GF-D8 (cell line): ENCODE results near the gene SPOCK3.

Experiments used
- DNase-seq: peaks from one replicate; lab custom pipeline; 2025; lab: John Stamatoyannopoulos, UW

SPOCK3 gene

GRCh38 chr4:167176723-167177367 is 57.4 kb downstream of the SPOCK3 start:
- DNase-seq: no peak

GRCh38 chr4:167171928-167172327 is 62.4 kb downstream of the SPOCK3 start:
- DNase-seq: no peak

- no peak for DNase-seq
Observed at GRCh38 chr4:167168611-167169010, 65.7 kb downstream of the SPOCK3 start.

GRCh38 chr4:167150587-167150986 is 83.7 kb downstream of the SPOCK3 start:
- DNase-seq: no peak

GRCh38 chr4:167144605-167145004 is 89.7 kb downstream of the SPOCK3 start:
- DNase-seq: no peak

GRCh38 chr4:167143018-167143417 is 91.3 kb downstream of the SPOCK3 start:
- DNase-seq: no peak

GRCh38 chr4:167136270-167136669 is 98.0 kb downstream of the SPOCK3 start:
- no peak for DNase-seq

- no peak for DNase-seq
Observed at GRCh38 chr4:167129146-167129545, 105.1 kb downstream of the SPOCK3 start.

- DNase-seq: no peak
Observed at GRCh38 chr4:167119392-167119791, 114.9 kb downstream of the SPOCK3 start.

- DNase-seq: no peak
Observed at GRCh38 chr4:167117273-167117672, 117.0 kb downstream of the SPOCK3 start.

GRCh38 chr4:167114416-167114971 is 119.8 kb downstream of the SPOCK3 start:
- DNase-seq: no peak

- no peak for DNase-seq
Observed at GRCh38 chr4:167111622-167112021, 122.7 kb downstream of the SPOCK3 start.

- DNase-seq: no peak
Observed at GRCh38 chr4:167111092-167111491, 123.2 kb downstream of the SPOCK3 start.

- no peak for DNase-seq
Observed at GRCh38 chr4:167109859-167110258, 124.4 kb downstream of the SPOCK3 start.

- no peak for DNase-seq
Observed at GRCh38 chr4:167105857-167106256, 128.4 kb downstream of the SPOCK3 start.

GRCh38 chr4:167102475-167102874 is 131.8 kb downstream of the SPOCK3 start:
- DNase-seq: no peak

GRCh38 chr4:167101035-167101434 is 133.3 kb downstream of the SPOCK3 start:
- DNase-seq: no peak

GRCh38 chr4:167100120-167100519 is 134.2 kb downstream of the SPOCK3 start:
- no peak for DNase-seq

GRCh38 chr4:167088115-167088514 is 146.2 kb downstream of the SPOCK3 start:
- DNase-seq: no peak

- no peak for DNase-seq
Observed at GRCh38 chr4:167084321-167084720, 150.0 kb downstream of the SPOCK3 start.

- no peak for DNase-seq
Observed at GRCh38 chr4:167079762-167080161, 154.5 kb downstream of the SPOCK3 start.

GRCh38 chr4:167052631-167053091 is 181.6 kb downstream of the SPOCK3 start:
- DNase-seq: no peak

- DNase-seq: no peak
Observed at GRCh38 chr4:167049257-167049656, 185.0 kb downstream of the SPOCK3 start.

- DNase-seq: no peak
Observed at GRCh38 chr4:167041524-167041923, 192.8 kb downstream of the SPOCK3 start.
